ENCODE data around the gene MAN1C1.

MAN1C1 gene

DNA sequence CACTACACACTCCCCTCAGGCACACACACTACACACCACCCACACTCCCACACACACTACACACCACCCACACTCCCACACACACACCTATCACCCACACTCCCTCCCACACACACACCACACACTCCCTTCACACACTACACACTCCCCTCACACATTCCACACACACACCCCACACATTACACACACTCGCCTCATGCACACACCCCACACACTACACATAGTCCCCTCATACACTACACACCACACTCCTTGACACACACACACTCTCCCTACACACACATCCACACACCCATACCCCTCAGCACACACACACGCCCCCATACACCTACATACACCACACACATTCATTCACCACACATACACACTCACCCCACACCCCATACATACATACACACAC, 152.4 kb downstream of the MAN1C1 start:
- Histone ChIP-seq H3K9ac (ENCODE audit: low read length) (no peak overlapping the region), H3K4me3 (ENCODE audit: low read length) (no peak overlapping the region), H3K9me3 (ENCODE audit: insufficient read depth, low read length) (no peaks in the 10 kb centered on the region), H3K27ac (ENCODE audit: low read length) (no peak overlapping the region), H3K27me3 (ENCODE audit: low read depth, low read length) (no peaks in the 10 kb centered on the region), H4K20me1 (ENCODE audit: insufficient read depth, low read length) (no peaks in the 10 kb centered on the region), H3K4me1 (ENCODE audit: low read length) (no peaks in the 10 kb centered on the region), H3K36me3 (replicated peaks; ENCODE audit: low read depth, low read length) (no peaks in the 10 kb centered on the region), H2AFZ (ENCODE audit: low read depth, low read length) (no peak overlapping the region), H3K4me2 (ENCODE audit: low read length) (no peak overlapping the region), H3K79me2 (ENCODE audit: low read length) (no peaks in the 10 kb centered on the region)
- TF ChIP-seq EZH2phosphoT487 (IDR thresholded peaks at IDR 0.05; ENCODE audit: low read depth): no peak
- TF ChIP-seq, protein P1, sequence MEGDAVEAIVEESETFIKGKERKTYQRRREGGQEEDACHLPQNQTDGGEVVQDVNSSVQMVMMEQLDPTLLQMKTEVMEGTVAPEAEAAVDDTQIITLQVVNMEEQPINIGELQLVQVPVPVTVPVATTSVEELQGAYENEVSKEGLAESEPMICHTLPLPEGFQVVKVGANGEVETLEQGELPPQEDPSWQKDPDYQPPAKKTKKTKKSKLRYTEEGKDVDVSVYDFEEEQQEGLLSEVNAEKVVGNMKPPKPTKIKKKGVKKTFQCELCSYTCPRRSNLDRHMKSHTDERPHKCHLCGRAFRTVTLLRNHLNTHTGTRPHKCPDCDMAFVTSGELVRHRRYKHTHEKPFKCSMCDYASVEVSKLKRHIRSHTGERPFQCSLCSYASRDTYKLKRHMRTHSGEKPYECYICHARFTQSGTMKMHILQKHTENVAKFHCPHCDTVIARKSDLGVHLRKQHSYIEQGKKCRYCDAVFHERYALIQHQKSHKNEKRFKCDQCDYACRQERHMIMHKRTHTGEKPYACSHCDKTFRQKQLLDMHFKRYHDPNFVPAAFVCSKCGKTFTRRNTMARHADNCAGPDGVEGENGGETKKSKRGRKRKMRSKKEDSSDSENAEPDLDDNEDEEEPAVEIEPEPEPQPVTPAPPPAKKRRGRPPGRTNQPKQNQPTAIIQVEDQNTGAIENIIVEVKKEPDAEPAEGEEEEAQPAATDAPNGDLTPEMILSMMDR (IDR thresholded peaks at IDR 0.05; ENCODE audit: low read depth, low read length): no peak

DNA sequence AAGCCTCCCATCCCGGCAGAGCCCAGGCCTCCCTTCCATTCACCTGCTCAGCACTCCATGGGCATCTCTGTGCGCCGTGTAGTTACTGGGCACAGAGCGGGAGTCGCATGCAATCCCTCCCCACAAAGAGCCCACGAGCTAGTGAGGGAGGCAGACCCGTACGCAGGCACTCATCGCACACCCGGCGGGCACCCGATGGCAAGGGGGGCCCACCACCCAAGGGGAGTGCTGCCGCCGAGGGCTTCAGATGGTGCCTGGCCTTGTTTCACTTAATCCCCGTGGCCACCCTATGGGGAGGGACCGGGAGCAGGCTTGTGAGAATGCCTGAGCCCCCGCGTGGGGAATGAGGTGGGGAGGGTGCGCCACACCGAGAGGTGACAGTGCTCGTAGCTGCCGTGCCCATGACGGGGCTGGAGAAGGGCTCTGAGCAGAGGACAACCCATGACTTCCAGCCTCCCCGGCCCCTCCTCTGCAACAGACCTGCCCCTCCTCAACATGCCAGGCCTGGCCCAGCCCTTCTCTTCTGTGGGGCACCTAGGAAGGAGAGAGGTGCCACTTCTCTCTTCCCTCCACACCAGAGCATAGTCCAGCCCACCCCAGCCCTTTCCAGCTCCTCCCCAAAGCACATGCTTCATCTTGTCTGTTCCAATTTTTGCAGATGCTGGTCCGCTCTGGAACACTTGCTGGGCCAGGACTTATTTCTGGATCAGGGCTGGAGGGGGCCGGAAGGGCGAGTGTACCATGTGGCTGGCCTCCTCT, 153.2 kb downstream of the MAN1C1 start:
- Histone ChIP-seq H3K9ac (ENCODE audit: low read length) (no peak overlapping the region), H3K27me3 (ENCODE audit: low read depth, low read length) (no peaks in the 10 kb centered on the region), H4K20me1 (ENCODE audit: insufficient read depth, low read length) (no peaks in the 10 kb centered on the region), H3K4me3 (ENCODE audit: low read length) (no peak overlapping the region), H2AFZ (ENCODE audit: low read depth, low read length) (no peak overlapping the region), H3K79me2 (ENCODE audit: low read length) (no peaks in the 10 kb centered on the region), H3K4me1 (ENCODE audit: low read length) (peaks cover 2% of the 10 kb centered on the region; the same call in 1 of the 2 replicates), H3K9me3 (ENCODE audit: insufficient read depth, low read length) (no peaks in the 10 kb centered on the region), H3K27ac (ENCODE audit: low read length) (no peak overlapping the region), H3K36me3 (replicated peaks; ENCODE audit: low read depth, low read length) (no peaks in the 10 kb centered on the region), H3K4me2 (ENCODE audit: low read length) (no peak overlapping the region)
- no peak for TF ChIP-seq EZH2phosphoT487 (IDR thresholded peaks at IDR 0.05; ENCODE audit: low read depth)
- TF ChIP-seq, protein P1 (IDR thresholded peaks at IDR 0.05; ENCODE audit: low read depth, low read length): no peak

DNA sequence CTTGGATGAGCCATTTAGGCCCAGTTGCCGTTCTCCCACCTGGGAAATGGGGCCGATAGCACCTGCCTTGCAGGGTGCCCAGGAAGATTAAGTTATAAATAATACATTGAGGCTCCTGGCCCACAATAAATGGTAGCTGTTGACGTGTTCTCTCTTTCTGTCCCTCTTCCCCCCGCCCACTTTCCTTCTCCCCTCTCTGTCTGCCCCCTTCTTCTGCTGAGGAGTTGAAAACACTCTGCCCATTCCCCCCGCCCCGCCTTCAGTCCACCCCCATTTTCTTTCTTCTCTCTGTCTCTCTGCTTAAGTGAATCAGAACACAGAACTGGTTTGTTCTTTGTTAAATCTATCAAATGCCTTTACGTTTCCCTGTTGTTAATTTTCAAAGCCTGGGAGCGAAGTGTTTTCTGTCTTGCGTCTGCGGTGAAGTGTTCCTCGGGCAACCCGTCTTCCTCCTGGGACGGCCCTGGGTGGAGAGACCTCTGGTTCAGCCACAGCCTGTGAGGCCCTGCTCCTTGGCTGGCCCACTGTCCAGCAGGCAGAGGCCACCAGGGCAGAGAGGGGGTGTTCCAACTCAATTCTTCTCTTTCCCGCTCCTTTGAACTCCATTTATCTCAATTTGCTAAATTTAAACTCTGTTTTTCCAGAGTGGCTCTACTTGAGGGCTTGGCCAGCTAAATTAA, 154.1 kb downstream of the MAN1C1 start:
- no peaks in the 10 kb centered on the region for H3K9me3 ChIP-seq (ENCODE audit: insufficient read depth, low read length)
- no peak overlapping the region for H3K4me2 ChIP-seq (ENCODE audit: low read length)
- H3K27me3 ChIP-seq (ENCODE audit: low read depth, low read length): no peaks in the 10 kb centered on the region
- H3K79me2 ChIP-seq (ENCODE audit: low read length): no peaks in the 10 kb centered on the region
- H3K9ac ChIP-seq (ENCODE audit: low read length): no peak overlapping the region
- TF ChIP-seq EZH2phosphoT487 (IDR thresholded peaks at IDR 0.05; ENCODE audit: low read depth): no peak
- TF ChIP-seq, protein P1 (IDR thresholded peaks at IDR 0.05; ENCODE audit: low read depth, low read length): no peak
- H4K20me1 ChIP-seq (ENCODE audit: insufficient read depth, low read length): no peaks in the 10 kb centered on the region
- H2AFZ ChIP-seq (ENCODE audit: low read depth, low read length): no peak overlapping the region
- H3K36me3 ChIP-seq (replicated peaks; ENCODE audit: low read depth, low read length): no peaks in the 10 kb centered on the region
- H3K4me1 ChIP-seq (ENCODE audit: low read length): peaks cover 9% of the 10 kb centered on the region; the same call in 1 of the 2 replicates
- H3K27ac ChIP-seq (ENCODE audit: low read length): no peak overlapping the region
- H3K4me3 ChIP-seq (ENCODE audit: low read length): no peak overlapping the region

Measured in OCI-LY3 (cell line).